Left renal cortex interstitium (tissue), 4 donors: ENCODE results near the gene MKNK2. TPM values are rescaled to one million over a fixed set of nuclear protein-coding genes. Genes with fewer than 3 reads are reported as not detected.

Experiments used
- DNase-seq, 4 donors: peaks; one replicate each; pipeline ENCODE4 v3.0.0-alpha.2; 2013; ENCODE audit warnings: low read depth in 4 of 4, low spot score in 2 of 4, missing footprints in 1 of 4
- polyA plus RNA-seq, 4 donors: library from polyadenylated mRNA; unstranded; fragments of 120-200 nt; gene quantifications; one replicate each; pipeline ENCODE4 v1.2.1, GENCODE V29; 2013; ENCODE audit not compliant: insufficient read length in 4 of 4

MKNK2 gene
- polyA plus RNA-seq, 4 donors, result 54.6 to 86.8 (median 81.6) TPM

GRCh38 chr19:2081873-2082810, 31.1 kb upstream of the MKNK2 start:
- no peak for DNase-seq

GRCh38 chr19:2080336-2080988, 29.4 kb upstream of the MKNK2 start:
- DNase-seq, result no peak

GRCh38 chr19:2079865-2080301, 28.8 kb upstream of the MKNK2 start:
- DNase-seq, result no peak

- no peak for DNase-seq
Observed at GRCh38 chr19:2079076-2079864, 28.2 kb upstream of the MKNK2 start.

- no peak for DNase-seq
Observed at GRCh38 chr19:2077833-2078619, 27.0 kb upstream of the MKNK2 start.

- DNase-seq, result no peak
Observed at GRCh38 chr19:2077398-2077797, 26.4 kb upstream of the MKNK2 start.

- no peak for DNase-seq
Observed at GRCh38 chr19:2076526-2076944, 25.5 kb upstream of the MKNK2 start.

GRCh38 chr19:2072757-2073551, 21.9 kb upstream of the MKNK2 start:
- DNase-seq, result no peak

- no peak for DNase-seq
Observed at GRCh38 chr19:2070986-2071673, 20.1 kb upstream of the MKNK2 start.

GRCh38 chr19:2070436-2070827, 19.4 kb upstream of the MKNK2 start:
- no peak for DNase-seq

- DNase-seq, result no peak
Observed at GRCh38 chr19:2064788-2065524, 13.9 kb upstream of the MKNK2 start.

GRCh38 chr19:2064395-2064787, 13.3 kb upstream of the MKNK2 start:
- no peak for DNase-seq

- no peak for DNase-seq
Observed at GRCh38 chr19:2063824-2064223, 12.8 kb upstream of the MKNK2 start.

- DNase-seq, result no peak
Observed at GRCh38 chr19:2062770-2063169, 11.7 kb upstream of the MKNK2 start.

- no peak for DNase-seq
Observed at GRCh38 chr19:2062389-2062729, 11.3 kb upstream of the MKNK2 start.

GRCh38 chr19:2061495-2062388, 10.7 kb upstream of the MKNK2 start:
- peak in 3 of 4 donors; percentile 96 to 97 (median 96) for DNase-seq

- no peak for DNase-seq
Observed at GRCh38 chr19:2060884-2061494, 9.9 kb upstream of the MKNK2 start.
